AG04449 (cell line): ENCODE measurements around the gene FLAD1.

Experiments
- CTCF ChIA-PET: fragments of 350-600 bp; formaldehyde crosslinking; extraction: SDS; loops from one replicate; lab custom pipeline; 2021; ENCODE audit warnings: antibody characterized with exemption; lab: Yijun Ruan, JAX
- POLR2A ChIA-PET: fragments of 400-600, 350-600 bp; formaldehyde crosslinking; extraction: SDS; loops from one replicate; lab custom pipeline; 2020; ENCODE audit warnings: antibody characterized with exemption, inconsistent platforms; lab: Yijun Ruan, JAX
- DNase-seq: peaks from one replicate; pipeline ENCODE4 v3.0.0-alpha.2; 2010; ENCODE audit warnings: low read depth, low spot score
- H3K4me3 ChIP-seq: 2 replicates; pipeline ENCODE4 v1.5.1; 2011; ENCODE audit warnings: low read depth, mild to moderate bottlenecking, control low read depth, low read length
- TF ChIP-seq, protein P1 (sequence below): IDR thresholded peaks from one replicate; pipeline ENCODE4 v1.5.1; 2011; ENCODE audit warnings: mild to moderate bottlenecking, moderate library complexity, low read length, control low read depth, inconsistent platforms; ENCODE audit not compliant: insufficient read depth; ENCODE audit errors: missing control alignments

The FLAD1 gene

DNA sequence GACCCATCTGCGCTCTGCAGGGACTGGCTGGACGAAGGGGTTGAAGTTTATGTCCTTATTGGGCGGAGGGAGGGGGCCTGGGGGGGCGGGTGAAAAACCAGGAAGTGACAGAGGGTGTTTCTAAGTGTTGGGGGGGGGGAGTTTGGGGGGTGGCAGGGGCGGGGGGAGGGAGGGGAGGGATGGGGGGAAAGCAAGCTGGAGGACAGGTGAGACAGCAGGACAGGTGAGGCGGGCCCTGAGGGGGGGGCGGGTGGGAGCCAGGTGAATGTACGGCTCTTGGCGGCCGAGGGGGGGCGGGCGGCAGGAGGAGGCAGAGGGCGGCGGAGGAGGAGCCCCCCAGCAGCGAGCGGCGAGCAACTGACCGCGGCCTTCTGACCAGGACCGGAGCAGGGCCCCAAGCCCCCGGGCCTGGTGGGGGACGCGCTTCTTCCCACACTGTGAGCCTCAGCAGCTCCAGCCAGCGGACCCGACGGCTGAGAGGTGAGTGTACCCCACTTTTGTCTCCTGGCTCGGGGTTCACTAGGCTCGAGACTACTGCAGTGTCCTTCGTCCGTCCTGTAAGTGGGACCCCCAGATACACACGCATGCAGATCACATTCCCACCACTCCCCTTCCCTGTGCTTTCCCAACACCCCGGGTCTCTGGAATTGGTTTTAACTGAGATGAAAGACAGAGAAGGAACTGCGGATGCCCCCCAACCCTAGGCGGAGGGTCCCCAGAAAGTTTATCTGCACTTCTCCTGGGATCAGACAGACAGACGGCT, 19.5 kb downstream of the FLAD1 start, which contains the start of gene ZBTB7B:
ZBTB7B (plus strand) TSS at position 339 of the 763 bp plus-strand sequence. CDS start 11,859 bp downstream, outside the sequence.
- CTCF ChIA-PET = interaction anchor here (0.6 to 17.2 kb wide), 6 partner anchors 16 to 82 kb away, joined by 3 to 244 read pairs (median 4); partner anchors contain the start of gene PYGO2
- POLR2A ChIA-PET = interaction anchor here (0.6 to 1.9 kb wide), 5 partner anchors 9 to 246 kb away, joined by 3 to 8 read pairs (median 4); partner anchors contain the start of genes LENEP and SHC1
- peak within 1 kb of the TSS; percentile 93 for H3K4me3 ChIP-seq
- TF ChIP-seq, protein P1, sequence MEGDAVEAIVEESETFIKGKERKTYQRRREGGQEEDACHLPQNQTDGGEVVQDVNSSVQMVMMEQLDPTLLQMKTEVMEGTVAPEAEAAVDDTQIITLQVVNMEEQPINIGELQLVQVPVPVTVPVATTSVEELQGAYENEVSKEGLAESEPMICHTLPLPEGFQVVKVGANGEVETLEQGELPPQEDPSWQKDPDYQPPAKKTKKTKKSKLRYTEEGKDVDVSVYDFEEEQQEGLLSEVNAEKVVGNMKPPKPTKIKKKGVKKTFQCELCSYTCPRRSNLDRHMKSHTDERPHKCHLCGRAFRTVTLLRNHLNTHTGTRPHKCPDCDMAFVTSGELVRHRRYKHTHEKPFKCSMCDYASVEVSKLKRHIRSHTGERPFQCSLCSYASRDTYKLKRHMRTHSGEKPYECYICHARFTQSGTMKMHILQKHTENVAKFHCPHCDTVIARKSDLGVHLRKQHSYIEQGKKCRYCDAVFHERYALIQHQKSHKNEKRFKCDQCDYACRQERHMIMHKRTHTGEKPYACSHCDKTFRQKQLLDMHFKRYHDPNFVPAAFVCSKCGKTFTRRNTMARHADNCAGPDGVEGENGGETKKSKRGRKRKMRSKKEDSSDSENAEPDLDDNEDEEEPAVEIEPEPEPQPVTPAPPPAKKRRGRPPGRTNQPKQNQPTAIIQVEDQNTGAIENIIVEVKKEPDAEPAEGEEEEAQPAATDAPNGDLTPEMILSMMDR = no peak
- no peak for DNase-seq

DNA sequence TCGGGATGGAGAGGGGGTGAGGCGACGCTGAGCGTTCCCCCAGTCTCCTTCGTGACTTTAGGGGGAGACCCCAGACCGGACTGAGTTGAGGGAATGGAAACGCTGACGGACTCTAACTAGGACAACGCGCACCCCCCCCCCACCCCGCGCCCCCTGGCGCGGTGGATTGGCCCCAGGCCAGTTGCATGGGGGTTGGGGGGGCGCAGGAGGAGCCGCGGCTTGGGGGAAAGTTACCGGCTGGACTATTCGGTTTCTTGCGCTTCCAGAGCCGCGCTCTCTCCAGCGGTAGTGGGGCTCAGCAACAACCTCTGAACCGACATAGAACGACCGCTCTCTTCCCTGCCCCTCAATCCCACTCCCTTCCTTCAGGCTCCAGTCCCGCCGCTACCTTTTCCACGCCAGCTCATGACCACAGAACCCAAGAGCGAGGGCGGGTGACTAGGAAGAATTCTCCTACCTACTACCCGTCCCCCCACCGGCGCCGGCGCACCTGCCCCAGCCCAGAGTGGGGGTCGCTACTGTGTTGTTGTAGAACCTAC, 20.2 kb downstream of the FLAD1 start:
- POLR2A ChIA-PET = interaction anchor here (0.6 to 1.6 kb wide), 4 partner anchors 10 to 247 kb away, joined by 3 to 8 read pairs (median 4); partner anchors contain the start of genes LENEP and SHC1
- TF ChIP-seq, protein P1 = no peak
- DNase-seq = no peak
- H3K4me3 ChIP-seq = peak overlapping the region; percentile 93
- CTCF ChIA-PET = interaction anchor here (1.2 to 17.2 kb wide), 5 partner anchors 15 to 170 kb away, joined by 3 to 244 read pairs (median 5); partner anchors contain the start of genes KRTCAP2 and PYGO2

- POLR2A ChIA-PET = interaction anchor here (0.7 to 1.6 kb wide), 2 partner anchors 29 to 34 kb away, joined by 3 to 8 read pairs; partner anchors contain the start of gene SHC1
- CTCF ChIA-PET = interaction anchor here (0.7 to 17.2 kb wide), 7 partner anchors 8 to 169 kb away, joined by 3 to 244 read pairs (median 3); partner anchors contain the start of genes KRTCAP2 and PBXIP1
- DNase-seq = no peak
- H3K4me3 ChIP-seq = peak overlapping the region; percentile 93
- TF ChIP-seq, protein P1 = no peak
Measured at GRCh38 chr1:155003766-155004351, 20.7 kb downstream of the FLAD1 start.

DNA sequence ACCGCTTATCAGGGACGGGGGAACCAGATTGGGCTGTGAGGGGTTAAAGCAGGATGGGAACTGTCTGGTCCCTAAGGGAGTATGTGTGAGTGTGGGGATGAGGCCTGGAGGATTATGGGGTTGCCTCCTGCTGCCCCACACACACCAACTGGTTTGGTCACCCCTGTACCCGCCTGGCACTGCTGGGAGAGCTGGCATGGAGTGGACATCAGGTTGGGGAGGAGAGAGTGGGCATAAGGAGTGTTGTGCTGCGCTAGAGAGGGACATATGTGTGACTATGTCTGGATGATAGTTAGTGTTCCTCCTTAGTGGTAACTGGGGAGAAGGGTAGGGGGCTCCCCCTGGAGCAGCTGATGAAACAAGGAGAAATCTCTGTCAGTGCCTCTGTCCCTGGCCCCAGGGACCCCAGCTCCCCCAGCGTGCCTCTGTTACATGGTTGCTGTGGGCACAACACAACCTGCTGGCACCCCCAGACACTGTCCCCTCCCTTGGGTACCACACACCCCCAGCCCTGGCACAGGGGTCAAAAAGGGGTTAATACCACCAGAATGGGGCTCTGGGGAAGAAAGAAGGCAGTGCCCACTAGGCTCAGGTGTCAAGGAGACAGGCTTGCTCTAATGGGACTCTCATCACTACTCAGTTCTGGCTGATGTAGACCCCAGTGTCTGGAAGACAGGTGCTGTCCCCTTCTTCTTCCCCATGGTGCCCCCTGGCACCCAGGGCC, 21.4 kb downstream of the FLAD1 start:
- H3K4me3 ChIP-seq = peak overlapping the region; percentile 93
- no peak for DNase-seq
- TF ChIP-seq, protein P1 = no peak
- ChIA-PET CTCF (interaction anchor here (0.7 to 17.2 kb wide), 6 partner anchors 9 to 169 kb away, joined by 3 to 244 read pairs (median 3); partner anchors contain the start of genes KRTCAP2 and PBXIP1), POLR2A (interaction anchor here (1.6 kb wide), 1 partner anchor 34 kb away, joined by 8 read pairs; the partner anchor contains the start of gene SHC1)

DNA sequence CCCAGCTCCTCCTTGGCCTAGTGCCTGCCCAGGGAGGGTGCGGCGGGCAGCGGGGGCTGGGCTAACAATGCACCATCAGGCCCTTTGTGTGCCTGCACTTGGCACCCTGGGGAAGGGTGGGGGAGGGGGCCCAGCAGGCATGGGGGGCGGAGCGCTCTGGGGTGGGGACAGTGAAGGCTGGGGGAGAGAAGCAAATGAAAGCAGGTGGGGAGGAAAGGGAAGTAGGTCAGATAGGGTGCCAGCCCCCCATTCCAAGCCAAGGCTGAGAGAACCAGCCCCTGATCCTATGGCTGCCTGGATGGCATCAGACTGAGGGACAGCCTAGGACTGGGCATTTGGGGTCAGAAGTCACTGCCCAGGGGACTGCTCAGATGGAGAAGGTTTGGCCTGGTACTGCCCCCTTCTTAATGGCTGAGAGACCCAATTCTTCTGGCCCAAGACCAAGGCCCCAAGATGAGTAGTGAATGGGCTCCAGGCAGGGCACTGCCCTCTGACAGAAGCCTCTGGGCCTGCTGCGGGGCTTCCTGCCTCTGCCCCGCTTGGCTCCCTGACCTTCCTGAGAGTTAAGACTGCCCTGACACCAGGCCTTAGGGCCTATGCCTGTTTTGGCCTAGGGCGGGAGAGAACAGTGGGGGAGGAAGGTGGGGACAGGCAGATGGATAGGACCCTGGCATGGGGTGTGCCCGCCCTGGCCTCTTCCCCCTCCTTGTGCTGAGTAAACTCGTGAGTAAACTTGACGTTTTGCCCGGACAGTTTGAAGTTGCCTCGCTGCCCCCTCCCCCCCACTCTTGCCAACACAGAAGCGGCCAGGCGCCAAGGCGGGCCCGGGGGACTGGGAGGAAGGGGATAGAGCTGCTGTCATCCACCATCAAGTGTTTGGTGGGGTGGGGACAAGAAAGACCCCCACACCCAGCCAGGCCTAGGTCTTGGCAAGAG, 22.2 kb downstream of the FLAD1 start:
- no peak for DNase-seq
- H3K4me3 ChIP-seq = no peak overlapping the region
- CTCF ChIA-PET = interaction anchor here (1.1 to 17.2 kb wide), 5 partner anchors 10 to 168 kb away, joined by 3 to 244 read pairs (median 4); partner anchors contain the start of genes KRTCAP2, PBXIP1 and PYGO2
- POLR2A ChIA-PET = no interaction called here
- TF ChIP-seq, protein P1 = no peak
